Nephron progenitor cell (in vitro differentiated cells): ENCODE results near the gene CSF3R.

Source experiments
- DNase-seq: peaks from one replicate; pipeline ENCODE4 v3.0.0; 2021
- H3K27ac Mint-ChIP-seq: 2 replicates; pipeline ENCODE4 v1.8.0; 2021; ENCODE audit warnings: mild to moderate bottlenecking, moderate library complexity, mixed read lengths
- H3K27me3 Mint-ChIP-seq: 2 replicates; pipeline ENCODE4 v1.8.0; 2021; ENCODE audit warnings: mild to moderate bottlenecking, low read depth, mixed read lengths; ENCODE audit not compliant: poor library complexity
- H3K36me3 Mint-ChIP-seq: 2 replicates; pipeline ENCODE4 v1.8.0; 2021; ENCODE audit warnings: low read depth, mixed read lengths
- H3K4me1 Mint-ChIP-seq: 2 replicates; pipeline ENCODE4 v1.8.0; 2021; ENCODE audit warnings: mixed read lengths
- H3K4me3 Mint-ChIP-seq: 2 replicates; pipeline ENCODE4 v1.8.0; 2021; ENCODE audit warnings: mild to moderate bottlenecking, moderate library complexity, mixed read lengths
- H3K9me3 Mint-ChIP-seq: 2 replicates; pipeline ENCODE4 v1.8.0; 2021; ENCODE audit warnings: mild to moderate bottlenecking, moderate library complexity, mixed read lengths
- TF ChIP-seq, protein P1 (sequence below): fragments of 200-600 bp; sonication (generic); IDR thresholded peaks from 2 replicates; pipeline ENCODE4 v1.5.0; 2021; ENCODE audit warnings: antibody characterized with exemption

The CSF3R gene

DNA sequence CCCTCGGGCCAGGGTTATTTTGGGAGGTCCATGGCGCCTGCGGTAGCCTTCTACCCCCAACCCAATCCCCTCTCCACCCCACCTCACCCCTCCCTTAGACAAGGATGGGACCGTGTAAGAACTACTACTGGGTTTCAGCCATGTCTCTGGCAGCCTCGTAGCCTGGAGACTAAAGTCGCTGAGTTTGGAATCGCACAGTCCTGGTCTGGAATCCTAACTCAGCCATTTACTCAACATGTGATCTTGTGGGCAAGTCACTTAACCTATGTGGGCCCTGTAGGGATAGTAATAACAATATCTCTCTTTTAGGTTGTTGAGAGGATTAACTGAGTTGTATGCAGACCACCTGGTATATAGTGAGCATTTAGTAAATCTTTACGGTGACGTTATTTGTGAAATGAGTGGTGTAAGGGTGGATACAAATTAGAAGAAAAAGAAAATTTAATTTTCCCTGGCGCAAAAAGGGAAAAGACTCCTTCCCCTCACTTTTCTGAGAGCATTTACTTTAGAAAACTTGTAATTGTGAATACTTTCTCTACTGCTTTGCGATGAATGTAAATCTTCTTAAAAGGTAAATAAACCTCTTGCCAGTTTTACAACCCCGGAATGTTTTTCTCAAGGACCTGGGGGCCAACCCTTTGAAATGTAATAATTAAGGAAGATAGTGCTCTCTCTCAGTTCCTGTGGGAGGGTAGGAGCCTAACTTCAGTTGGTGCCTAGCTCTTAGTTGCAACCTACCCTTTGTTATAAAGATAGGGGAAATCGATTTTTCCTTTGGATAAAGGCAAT lies 17.9 kb downstream of the CSF3R start:
- peaks cover 12% of the 10 kb centered on the region for H3K36me3 Mint-ChIP-seq
- DNase-seq = no peak
- peak overlapping the region; percentile 98 for H3K4me3 Mint-ChIP-seq
- H3K4me1 Mint-ChIP-seq = peaks cover 69% of the 10 kb centered on the region
- peaks cover 3% of the 10 kb centered on the region for H3K27me3 Mint-ChIP-seq
- peak overlapping the region; percentile 100 for H3K27ac Mint-ChIP-seq
- H3K9me3 Mint-ChIP-seq = no peaks in the 10 kb centered on the region
- TF ChIP-seq, protein P1, sequence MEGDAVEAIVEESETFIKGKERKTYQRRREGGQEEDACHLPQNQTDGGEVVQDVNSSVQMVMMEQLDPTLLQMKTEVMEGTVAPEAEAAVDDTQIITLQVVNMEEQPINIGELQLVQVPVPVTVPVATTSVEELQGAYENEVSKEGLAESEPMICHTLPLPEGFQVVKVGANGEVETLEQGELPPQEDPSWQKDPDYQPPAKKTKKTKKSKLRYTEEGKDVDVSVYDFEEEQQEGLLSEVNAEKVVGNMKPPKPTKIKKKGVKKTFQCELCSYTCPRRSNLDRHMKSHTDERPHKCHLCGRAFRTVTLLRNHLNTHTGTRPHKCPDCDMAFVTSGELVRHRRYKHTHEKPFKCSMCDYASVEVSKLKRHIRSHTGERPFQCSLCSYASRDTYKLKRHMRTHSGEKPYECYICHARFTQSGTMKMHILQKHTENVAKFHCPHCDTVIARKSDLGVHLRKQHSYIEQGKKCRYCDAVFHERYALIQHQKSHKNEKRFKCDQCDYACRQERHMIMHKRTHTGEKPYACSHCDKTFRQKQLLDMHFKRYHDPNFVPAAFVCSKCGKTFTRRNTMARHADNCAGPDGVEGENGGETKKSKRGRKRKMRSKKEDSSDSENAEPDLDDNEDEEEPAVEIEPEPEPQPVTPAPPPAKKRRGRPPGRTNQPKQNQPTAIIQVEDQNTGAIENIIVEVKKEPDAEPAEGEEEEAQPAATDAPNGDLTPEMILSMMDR = no peak

DNA sequence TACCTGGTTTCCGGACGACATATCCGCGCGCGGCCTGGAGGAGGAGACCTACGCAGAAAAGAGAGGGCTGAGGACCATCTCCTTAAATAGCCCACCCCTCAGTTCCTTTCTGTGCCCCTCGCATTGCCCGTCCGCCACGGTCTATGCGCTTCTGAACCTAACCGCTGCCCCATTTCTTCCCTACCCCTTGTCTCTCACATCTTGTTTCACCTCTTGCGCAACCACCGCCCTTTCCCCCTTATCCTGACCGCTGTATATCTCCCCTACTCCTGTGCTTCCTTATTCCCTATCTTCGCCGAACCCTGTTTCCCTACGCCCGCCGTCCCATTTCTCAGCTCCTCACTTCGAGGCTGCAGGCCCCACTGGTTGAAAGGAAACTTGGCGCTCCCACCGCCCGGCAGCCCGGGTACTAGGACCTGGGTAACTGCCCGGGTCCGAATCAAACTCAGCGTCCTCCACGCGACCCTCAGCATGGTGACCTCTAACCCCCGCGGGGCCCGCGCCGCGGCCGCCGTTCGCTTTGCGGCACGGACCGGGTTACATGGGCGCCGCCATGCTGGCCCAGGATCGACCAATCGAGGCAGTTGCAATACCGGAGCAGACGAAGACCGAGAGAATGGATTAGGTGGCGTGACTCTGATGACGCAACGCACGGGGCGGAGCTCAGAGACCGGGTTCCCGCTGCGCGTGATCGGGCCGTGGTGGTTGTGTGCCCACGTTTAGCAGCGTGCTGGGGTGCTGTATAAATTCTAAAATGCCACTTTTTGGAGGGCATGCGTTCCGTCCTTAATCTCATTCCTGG lies 18.7 kb downstream of the CSF3R start, which contains the start of gene MRPS15:
TSS of gene MRPS15 (minus strand) at position 582 of the 802 bp plus-strand sequence. CDS start at position 473, 109 bp downstream.
- DNase-seq = peak; percentile 96
- H3K4me1 Mint-ChIP-seq = peaks cover 66% of the 10 kb centered on the region
- no peaks in the 10 kb centered on the region for H3K9me3 Mint-ChIP-seq
- no peaks in the 10 kb centered on the region for H3K27me3 Mint-ChIP-seq
- H3K27ac Mint-ChIP-seq = peak within 1 kb of the TSS; percentile 100
- H3K4me3 Mint-ChIP-seq = peak within 1 kb of the TSS; percentile 98
- TF ChIP-seq, protein P1 = no peak
- peaks cover 17% of the 10 kb centered on the region for H3K36me3 Mint-ChIP-seq

DNA sequence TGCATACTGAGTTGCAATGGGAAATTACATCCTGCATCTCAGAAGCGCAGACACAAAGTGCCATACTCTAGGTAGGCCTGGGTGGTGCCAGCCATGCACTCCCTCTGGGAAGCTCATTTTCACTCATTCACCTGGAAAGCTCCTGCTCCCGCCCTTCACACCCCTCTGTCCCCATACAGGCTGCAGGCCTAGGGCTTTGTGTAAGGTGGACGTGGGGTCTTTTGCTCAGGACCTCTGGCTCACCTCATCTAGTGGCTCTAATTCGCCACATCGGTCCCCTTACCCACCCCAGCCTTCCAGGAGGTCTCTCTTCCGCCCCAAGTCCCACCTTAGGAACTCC lies 19.3 kb downstream of the CSF3R start:
- Mint-ChIP-seq H3K4me1 (peaks cover 60% of the 10 kb centered on the region), H3K36me3 (peaks cover 22% of the 10 kb centered on the region), H3K4me3 (peak overlapping the region; percentile 98), H3K9me3 (no peaks in the 10 kb centered on the region), H3K27me3 (no peaks in the 10 kb centered on the region), H3K27ac (peak overlapping the region; percentile 100)
- TF ChIP-seq, protein P1 = no peak
- DNase-seq = no peak

DNA sequence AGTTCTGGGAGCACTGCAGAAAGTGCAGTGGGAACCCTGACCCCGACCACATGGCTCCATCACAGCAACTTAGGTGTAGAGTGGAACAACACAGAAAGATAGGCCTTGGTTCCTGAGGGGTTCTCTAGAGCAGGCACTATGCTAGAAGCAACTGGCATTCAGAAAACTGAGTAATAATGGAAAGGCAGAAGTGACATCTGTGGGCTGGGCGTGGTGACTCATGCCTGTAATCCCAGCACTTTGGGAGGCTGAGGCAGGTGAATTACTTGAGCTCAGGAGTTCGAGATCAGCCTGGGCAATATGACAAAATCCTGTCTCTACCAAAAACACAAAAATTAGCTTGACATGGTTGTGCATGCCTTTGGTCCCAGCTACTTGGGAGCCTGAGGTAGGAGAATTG lies 23.8 kb downstream of the CSF3R start:
- Mint-ChIP-seq H3K4me3 (no peak overlapping the region), H3K27ac (peak overlapping the region; percentile 33), H3K27me3 (peaks cover 2% of the 10 kb centered on the region), H3K36me3 (peaks cover 45% of the 10 kb centered on the region), H3K4me1 (peaks cover 19% of the 10 kb centered on the region), H3K9me3 (no peaks in the 10 kb centered on the region)
- DNase-seq = no peak
- TF ChIP-seq, protein P1 = no peak

DNA sequence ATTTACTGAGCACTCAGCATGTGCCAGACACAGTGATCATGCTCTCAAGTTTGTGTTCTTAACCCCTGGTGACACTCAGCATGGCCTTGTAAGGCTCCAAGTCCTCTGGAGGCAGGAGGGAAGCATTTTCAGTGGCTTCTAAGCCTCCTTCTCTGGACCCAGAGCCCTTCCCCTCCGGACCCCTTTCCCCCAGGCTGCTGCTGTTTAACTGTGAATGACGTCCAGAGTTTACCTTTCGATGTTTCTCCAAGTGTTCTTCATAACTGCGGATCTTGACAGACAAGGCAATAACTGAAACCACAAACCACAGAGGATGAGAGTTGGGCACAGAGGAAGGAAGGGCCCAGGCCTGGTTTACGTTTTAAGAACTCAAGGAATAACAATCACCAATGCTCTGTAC lies 25.0 kb downstream of the CSF3R start:
- Mint-ChIP-seq H3K27ac (peak overlapping the region; percentile 39), H3K9me3 (no peaks in the 10 kb centered on the region), H3K4me1 (peaks cover 9% of the 10 kb centered on the region), H3K27me3 (peaks cover 2% of the 10 kb centered on the region), H3K36me3 (peaks cover 46% of the 10 kb centered on the region), H3K4me3 (no peak overlapping the region)
- DNase-seq = no peak
- TF ChIP-seq, protein P1 = no peak
